ENCODE results near the gene GBA3.

DNA sequence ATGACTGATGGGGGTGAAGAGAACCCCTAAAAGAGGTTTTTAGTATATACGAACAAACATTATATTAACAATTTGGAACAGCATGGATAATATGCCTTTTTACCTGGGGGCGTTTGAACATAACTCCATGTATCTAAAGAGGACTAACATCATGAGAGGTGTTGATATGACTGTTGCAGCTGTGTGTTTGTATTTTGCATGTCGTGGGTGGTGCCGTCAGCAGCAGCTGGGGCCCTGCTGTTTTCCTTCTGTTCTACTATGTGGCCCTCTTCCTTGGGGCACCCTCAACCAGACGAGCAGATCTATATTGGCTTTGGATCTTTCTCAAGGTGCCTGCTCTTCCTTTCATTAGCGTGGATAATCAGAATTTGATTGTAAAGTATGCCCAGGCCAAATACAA is 11.2 kb downstream of the GBA3 start:
- TF ChIP-seq, protein P1, sequence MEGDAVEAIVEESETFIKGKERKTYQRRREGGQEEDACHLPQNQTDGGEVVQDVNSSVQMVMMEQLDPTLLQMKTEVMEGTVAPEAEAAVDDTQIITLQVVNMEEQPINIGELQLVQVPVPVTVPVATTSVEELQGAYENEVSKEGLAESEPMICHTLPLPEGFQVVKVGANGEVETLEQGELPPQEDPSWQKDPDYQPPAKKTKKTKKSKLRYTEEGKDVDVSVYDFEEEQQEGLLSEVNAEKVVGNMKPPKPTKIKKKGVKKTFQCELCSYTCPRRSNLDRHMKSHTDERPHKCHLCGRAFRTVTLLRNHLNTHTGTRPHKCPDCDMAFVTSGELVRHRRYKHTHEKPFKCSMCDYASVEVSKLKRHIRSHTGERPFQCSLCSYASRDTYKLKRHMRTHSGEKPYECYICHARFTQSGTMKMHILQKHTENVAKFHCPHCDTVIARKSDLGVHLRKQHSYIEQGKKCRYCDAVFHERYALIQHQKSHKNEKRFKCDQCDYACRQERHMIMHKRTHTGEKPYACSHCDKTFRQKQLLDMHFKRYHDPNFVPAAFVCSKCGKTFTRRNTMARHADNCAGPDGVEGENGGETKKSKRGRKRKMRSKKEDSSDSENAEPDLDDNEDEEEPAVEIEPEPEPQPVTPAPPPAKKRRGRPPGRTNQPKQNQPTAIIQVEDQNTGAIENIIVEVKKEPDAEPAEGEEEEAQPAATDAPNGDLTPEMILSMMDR (conservative IDR thresholded peaks at IDR 0.05) = no peak
- TF ChIP-seq ZFX (IDR thresholded peaks at IDR 0.05) = no peak

Measured in C4-2B (cell line).